NCI-H2196 treated with DMSO at 0.1 percent for 48 hours (cell line): ENCODE results near the gene NEUROD2.

Experiments
- DNase-seq: peaks from one replicate; lab custom pipeline; 2025; ENCODE audit not compliant: unreplicated experiment; lab: John Stamatoyannopoulos, UW

Gene NEUROD2

GRCh38 chr17:39635614-39636176, 28.0 kb upstream of the NEUROD2 start:
- DNase-seq: no peak

- DNase-seq: no peak
Measured at GRCh38 chr17:39634384-39634871, 26.7 kb upstream of the NEUROD2 start.

DNA sequence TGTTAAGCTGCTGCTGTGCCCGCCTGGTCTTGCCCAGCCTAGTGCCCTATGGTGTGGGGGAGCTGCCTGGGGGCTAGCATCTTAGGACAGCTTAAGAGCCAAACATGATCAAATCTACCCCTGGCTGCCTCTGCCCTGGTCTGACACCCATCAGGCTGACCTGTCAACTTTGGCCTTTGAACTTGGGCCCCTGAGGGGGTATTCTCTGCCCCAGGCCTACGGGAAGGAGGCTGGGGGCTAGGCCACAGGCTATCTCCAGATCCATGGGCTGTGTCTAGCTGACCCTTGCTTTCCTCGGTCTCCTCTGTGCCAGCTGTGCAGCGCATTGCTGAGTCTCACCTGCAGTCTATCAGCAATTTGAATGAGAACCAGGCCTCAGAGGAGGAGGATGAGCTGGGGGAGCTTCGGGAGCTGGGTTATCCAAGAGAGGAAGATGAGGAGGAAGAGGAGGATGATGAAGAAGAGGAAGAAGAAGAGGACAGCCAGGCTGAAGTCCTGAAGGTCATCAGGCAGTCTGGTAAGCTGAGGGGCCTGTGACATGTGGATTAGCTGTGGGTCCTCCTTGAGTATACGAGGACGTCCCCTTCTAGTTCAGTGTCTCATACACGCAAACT, 26.0 kb upstream of the NEUROD2 start:
- DNase-seq: no peak

DNA sequence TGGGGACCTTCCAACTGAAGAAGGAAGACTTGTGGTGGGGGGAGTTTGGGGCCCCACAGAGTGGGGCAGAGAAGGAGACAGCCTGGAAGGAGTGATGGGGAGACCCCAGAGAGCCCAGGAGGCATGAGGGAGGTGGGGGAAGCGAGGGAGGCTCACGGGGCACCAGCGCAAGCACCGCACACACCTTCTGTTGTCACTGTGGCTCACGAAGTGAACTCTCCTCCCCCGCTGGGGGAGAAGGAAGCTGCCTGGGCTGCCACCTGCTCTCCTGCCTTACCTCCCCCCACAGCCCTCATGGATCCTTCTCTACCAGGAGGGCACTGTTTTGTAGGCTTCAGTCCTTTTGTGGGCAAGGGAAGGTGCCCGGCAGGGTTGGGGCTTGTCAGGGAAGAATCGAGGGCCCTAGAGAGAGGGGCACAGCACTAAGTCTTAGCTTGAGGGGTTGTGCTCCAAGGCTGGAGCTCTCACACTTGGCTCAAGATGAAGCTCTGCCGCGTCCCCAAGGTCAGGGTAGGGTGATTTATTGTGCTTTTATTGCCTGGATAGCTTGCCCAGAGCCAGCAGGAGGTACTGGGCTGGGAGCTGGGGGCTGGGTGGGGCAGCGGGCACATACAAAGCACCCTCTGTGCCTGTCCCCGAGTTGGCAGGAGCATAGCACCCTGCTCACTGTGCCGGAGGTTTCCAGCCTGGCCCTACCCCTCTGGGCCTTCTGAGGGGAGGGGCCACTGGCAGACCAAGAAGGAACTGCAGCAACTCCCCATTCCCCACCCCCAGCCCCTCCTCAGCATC, 24.6 kb upstream of the NEUROD2 start:
- DNase-seq: peak; percentile 37

GRCh38 chr17:39631403-39631802, 23.7 kb upstream of the NEUROD2 start:
- no peak for DNase-seq

- no peak for DNase-seq
Measured at GRCh38 chr17:39629898-39630297, 22.2 kb upstream of the NEUROD2 start.

DNA sequence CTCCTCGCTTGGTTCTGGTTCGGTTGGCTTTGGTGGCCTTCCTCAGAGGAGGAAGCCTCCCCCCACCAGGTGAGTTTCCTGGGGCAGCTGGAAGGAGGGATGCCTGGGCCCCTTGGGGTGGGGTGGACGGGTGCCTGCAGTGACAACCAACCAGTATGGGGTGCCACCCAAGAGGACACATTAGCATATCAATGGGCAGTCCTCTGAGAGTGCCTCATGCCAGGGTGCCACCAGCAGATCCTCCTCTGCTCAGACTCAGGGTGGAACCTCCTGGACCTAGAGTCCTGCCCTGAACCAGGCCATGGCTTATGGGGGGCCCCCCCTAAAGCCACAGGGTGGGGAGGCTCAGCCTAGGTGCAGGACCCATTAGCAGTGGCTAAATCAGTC, 21.8 kb upstream of the NEUROD2 start:
- no peak for DNase-seq

DNA sequence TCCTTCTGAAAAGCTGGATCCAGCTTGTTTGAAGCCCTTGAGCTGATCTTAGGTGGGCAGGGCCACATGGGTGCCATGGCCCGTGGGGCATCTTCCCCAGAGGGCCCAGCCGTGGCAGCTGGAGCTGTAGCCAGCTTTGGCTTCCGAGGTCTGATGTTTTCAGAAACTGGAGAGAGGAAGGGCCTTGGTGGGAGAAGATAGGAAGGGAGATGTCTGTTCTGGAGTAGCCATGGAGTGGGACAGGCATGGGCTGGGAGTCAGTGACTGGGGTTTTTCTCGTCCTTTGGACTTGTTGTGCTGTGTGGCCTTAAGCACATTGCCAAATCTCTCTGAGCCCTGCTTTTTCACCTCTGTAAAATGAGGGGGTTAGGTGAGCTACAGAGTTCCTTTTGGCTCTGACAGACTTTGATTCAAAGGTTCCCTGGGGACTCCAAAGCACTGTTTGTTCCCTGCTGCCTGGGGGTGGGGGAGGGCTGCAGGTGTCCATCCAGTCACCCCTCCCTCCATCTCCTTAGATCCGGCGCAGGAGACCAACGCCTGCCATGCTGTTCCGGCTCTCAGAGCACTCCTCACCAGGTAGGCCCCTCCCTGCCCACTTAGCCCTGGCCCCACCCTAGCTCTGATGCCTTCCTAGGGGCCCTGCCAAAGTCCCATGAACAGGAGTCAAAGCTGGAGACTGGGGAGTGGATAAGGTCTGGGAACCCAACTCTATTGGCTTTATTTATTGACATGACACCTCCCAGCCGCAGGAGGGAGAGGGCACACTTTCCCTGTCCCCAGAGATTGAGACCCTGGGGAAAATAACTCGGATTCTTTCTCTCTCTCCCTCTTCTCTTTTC, 21.2 kb upstream of the NEUROD2 start:
- no peak for DNase-seq

- no peak for DNase-seq
Measured at GRCh38 chr17:39627712-39628516, 20.2 kb upstream of the NEUROD2 start.

DNA sequence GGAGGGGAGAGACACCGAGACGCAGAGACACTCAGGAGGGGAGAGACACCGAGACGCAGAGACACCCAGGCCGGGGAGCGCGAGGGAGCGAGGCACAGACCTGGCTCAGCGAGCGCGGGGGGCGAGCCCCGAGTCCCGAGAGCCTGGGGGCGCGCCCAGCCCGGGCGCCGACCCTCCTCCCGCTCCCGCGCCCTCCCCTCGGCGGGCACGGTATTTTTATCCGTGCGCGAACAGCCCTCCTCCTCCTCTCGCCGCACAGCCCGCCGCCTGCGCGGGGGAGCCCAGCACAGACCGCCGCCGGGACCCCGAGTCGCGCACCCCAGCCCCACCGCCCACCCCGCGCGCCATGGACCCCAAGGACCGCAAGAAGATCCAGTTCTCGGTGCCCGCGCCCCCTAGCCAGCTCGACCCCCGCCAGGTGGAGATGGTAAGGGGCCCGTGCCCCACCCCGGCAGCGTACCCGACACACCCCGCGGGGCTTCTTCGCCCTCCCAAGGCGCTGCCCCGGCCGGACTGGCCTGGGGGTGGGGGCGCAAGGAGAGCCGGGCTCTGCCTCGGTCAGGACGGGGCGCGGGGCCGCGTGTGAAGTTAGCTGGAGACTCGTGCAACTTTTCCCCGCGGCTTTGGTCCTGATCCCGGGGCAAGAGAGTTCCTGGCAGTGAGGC, 19.5 kb upstream of the NEUROD2 start:
- DNase-seq: no peak

DNA sequence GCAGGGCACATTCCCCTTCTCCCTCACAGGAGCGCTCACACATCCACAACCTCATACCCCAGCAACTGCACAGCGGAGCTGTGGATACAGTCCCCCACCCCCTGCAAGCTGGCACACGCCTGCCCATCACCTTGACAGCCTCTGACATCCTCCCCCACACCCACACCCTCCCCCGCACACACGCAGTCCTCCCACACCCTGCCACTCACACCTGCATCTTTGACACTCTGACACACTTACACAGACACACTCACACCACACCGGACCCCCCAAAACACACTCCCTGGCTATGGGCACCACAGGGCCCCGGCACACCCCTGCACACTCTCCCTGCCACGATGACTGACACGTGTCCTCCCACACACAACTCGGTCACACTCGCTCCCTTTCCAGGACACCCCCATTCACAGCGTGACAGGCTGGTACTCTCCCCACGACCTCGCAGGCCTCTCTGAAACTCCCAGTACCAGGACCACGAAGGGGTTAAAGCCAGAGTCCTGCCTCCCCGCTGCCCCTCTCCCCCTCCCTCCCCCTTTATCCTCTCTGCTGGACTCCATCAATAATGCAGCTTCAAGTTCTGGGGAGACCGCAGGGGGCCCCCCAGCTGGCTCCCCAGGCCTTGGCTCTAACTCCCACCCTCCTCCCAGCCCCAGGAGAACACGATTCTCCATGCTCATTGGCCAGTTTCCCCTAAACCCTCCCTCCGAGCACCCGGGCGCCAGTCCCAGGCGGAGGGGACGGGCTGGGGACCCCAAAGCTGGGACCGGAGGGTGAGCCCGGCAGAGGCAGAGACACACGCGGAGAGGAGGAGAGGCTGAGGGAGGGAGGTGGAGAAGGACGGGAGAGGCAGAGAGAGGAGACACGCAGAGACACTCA, 18.7 kb upstream of the NEUROD2 start, which contains the start of gene PPP1R1B:
Gene PPP1R1B, plus strand, starts transcription at position 782 of the 876 bp plus-strand sequence. CDS start 441 bp downstream, outside the sequence.
- DNase-seq: no peak

- no peak for DNase-seq
Measured at GRCh38 chr17:39625198-39625785, 17.6 kb upstream of the NEUROD2 start.

GRCh38 chr17:39624313-39624712, 16.6 kb upstream of the NEUROD2 start:
- no peak for DNase-seq

- peak; percentile 33 for DNase-seq
Measured at GRCh38 chr17:39623356-39623950, 15.7 kb upstream of the NEUROD2 start.

- no peak for DNase-seq
Measured at GRCh38 chr17:39622380-39623006, 14.8 kb upstream of the NEUROD2 start.

- peak; percentile 43 for DNase-seq
Measured at GRCh38 chr17:39621523-39622379, 14.0 kb upstream of the NEUROD2 start.

DNA sequence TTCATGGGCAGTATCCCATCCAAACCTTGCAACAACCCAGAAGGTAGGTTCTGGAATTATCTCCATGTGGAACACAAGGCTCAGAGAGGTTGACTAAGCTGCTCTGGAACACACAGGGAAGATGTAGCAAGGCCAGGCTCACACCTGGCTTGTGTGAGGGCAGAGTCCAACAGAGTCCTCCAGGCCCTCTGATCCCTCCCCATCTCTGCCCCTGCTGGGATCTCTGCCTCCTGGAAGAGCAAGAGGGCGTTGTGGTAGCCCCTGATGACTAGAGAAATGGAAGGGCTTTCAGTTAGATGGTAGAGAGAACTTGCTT, 12.0 kb upstream of the NEUROD2 start:
- no peak for DNase-seq
